Breast epithelium (tissue), 3 donors: Measurements from ENCODE around the gene MXRA8.

ENCODE experiments used
- CTCF ChIP-seq, 3 donors: fragments of 450-650 bp; IDR thresholded peaks; one replicate each; pipeline ENCODE4 v1.5.1; 2016 to 2017; ENCODE audit warnings: antibody characterized with exemption in 3 of 3, mild to moderate bottlenecking in 3 of 3, moderate library complexity in 3 of 3
- POLR2A ChIP-seq: fragments of 450-650 bp; IDR thresholded peaks from one replicate; pipeline ENCODE4 v1.6.1; 2016; ENCODE audit warnings: antibody characterized with exemption, mild to moderate bottlenecking, moderate library complexity
- POLR2AphosphoS5 ChIP-seq, 3 donors: sonication (generic); formaldehyde crosslinking; IDR thresholded peaks; one replicate each; pipeline ENCODE4 v1.6.1; 2017; ENCODE audit warnings: antibody characterized with exemption in 3 of 3

- TF ChIP-seq POLR2AphosphoS5 (IDR thresholded peaks at IDR 0.05), result no peak
- no peak for TF ChIP-seq POLR2A
- no peak for TF ChIP-seq CTCF (IDR thresholded peaks at IDR 0.05)
Measured at GRCh38 chr1:1319646-1319941, 38.8 kb downstream of the MXRA8 start.
